Karpas-422 (cell line): ENCODE data around the gene ATRNL1. TPM values are rescaled to one million over a fixed set of nuclear protein-coding genes. Genes with fewer than 3 reads are reported as not detected.

Source experiments
- DNase-seq: peaks from one replicate; pipeline ENCODE4 v3.0.0-alpha.2; 2015
- H2AFZ ChIP-seq: fragments of 200-600 bp; sonication (generic); 2 replicates; pipeline ENCODE4 v1.6.1; 2014; ENCODE audit warnings: antibody characterized with exemption, low read length, mixed read lengths
- H3K27ac ChIP-seq: fragments of 200-600 bp; sonication (generic); 2 replicates; pipeline ENCODE4 v1.5.1; 2014; ENCODE audit warnings: mild to moderate bottlenecking, low read length, moderate library complexity
- H3K27me3 ChIP-seq: fragments of 200-600 bp; sonication (generic); 2 replicates; pipeline ENCODE4 v1.6.1; 2014; ENCODE audit warnings: low read length, mixed read lengths
- H3K36me3 ChIP-seq: fragments of 200-600 bp; sonication (generic); 2 replicates; pipeline ENCODE4 v1.6.1; 2014; ENCODE audit warnings: low read length, mixed read lengths; ENCODE audit not compliant: insufficient read depth
- H3K4me1 ChIP-seq: fragments of 200-600 bp; sonication (generic); 2 replicates; pipeline ENCODE4 v1.6.1; 2014; ENCODE audit warnings: mild to moderate bottlenecking, low read length, mixed read lengths
- H3K4me2 ChIP-seq: fragments of 200-600 bp; sonication (generic); 2 replicates; pipeline ENCODE4 v1.6.1; 2014; ENCODE audit warnings: low read length, low read depth, mild to moderate bottlenecking; ENCODE audit not compliant: poor library complexity, severe bottlenecking
- H3K4me3 ChIP-seq: fragments of 200-600 bp; sonication (generic); 2 replicates; pipeline ENCODE4 v1.5.1; 2014; ENCODE audit warnings: mild to moderate bottlenecking, antibody characterized with exemption, low read length, mixed read lengths
- H3K79me2 ChIP-seq: fragments of 200-600 bp; sonication (generic); 2 replicates; pipeline ENCODE4 v1.6.1; 2014; ENCODE audit warnings: mild to moderate bottlenecking, low read length, mixed read lengths
- H3K9ac ChIP-seq: fragments of 200-600 bp; sonication (generic); 2 replicates; pipeline ENCODE4 v1.6.0; 2014; ENCODE audit warnings: low read length
- H3K9me2 ChIP-seq: fragments of 200-600 bp; sonication (generic), shearing (Covaris generic); replicated peaks from 2 replicates; pipeline ENCODE4 v1.6.0; 2014; ENCODE audit warnings: mild to moderate bottlenecking, low read length, moderate library complexity; ENCODE audit not compliant: insufficient read depth
- H3K9me3 ChIP-seq: fragments of 300-700, 200-600 bp; sonication (generic); 2 replicates; pipeline ENCODE4 v1.6.1; 2014; ENCODE audit warnings: low read length, mixed read lengths
- H4K20me1 ChIP-seq: fragments of 200-600 bp; sonication (generic); 2 replicates; pipeline ENCODE4 v1.6.1; 2014; ENCODE audit warnings: mild to moderate bottlenecking, antibody characterized with exemption, low read length, low read depth; ENCODE audit not compliant: insufficient read depth
- total RNA-seq: library from RNA; depleted of rRNA; stranded (reverse); fragments of >200 nt; shearing (Covaris generic); gene quantifications from 2 replicates; pipeline ENCODE4 v1.2.3, GENCODE V29; 2014; ENCODE audit warnings: low replicate concordance

ATRNL1 gene
- total RNA-seq, 1 experiment from 2014 or later, result not detected

GRCh38 chr10:115949282-115949844 is 856.2 kb downstream of the ATRNL1 start:
- H3K4me3 ChIP-seq, result no peak overlapping the region
- H3K4me1 ChIP-seq, result no peaks in the 10 kb centered on the region
- H3K27me3 ChIP-seq, result no peaks in the 10 kb centered on the region
- H3K9ac ChIP-seq, result no peak overlapping the region
- no peaks in the 10 kb centered on the region for H3K9me2 ChIP-seq
- H4K20me1 ChIP-seq, result no peaks in the 10 kb centered on the region
- DNase-seq, result no peak
- H3K9me3 ChIP-seq, result no peaks in the 10 kb centered on the region
- H3K4me2 ChIP-seq, result no peak overlapping the region
- H2AFZ ChIP-seq, result no peak overlapping the region
- no peaks in the 10 kb centered on the region for H3K79me2 ChIP-seq
- H3K36me3 ChIP-seq, result no peaks in the 10 kb centered on the region
- no peak overlapping the region for H3K27ac ChIP-seq

- H3K4me1 ChIP-seq, result no peaks in the 10 kb centered on the region
- no peak overlapping the region for H3K27ac ChIP-seq
- H3K4me3 ChIP-seq, result no peak overlapping the region
- H3K79me2 ChIP-seq, result no peaks in the 10 kb centered on the region
- no peak for DNase-seq
- no peaks in the 10 kb centered on the region for H3K27me3 ChIP-seq
- H3K9ac ChIP-seq, result no peak overlapping the region
- no peaks in the 10 kb centered on the region for H3K36me3 ChIP-seq
- H3K9me3 ChIP-seq, result no peaks in the 10 kb centered on the region
- no peak overlapping the region for H3K4me2 ChIP-seq
- no peaks in the 10 kb centered on the region for H3K9me2 ChIP-seq
- no peaks in the 10 kb centered on the region for H4K20me1 ChIP-seq
- H2AFZ ChIP-seq, result no peak overlapping the region
These were observed 857.2 kb downstream of the ATRNL1 start for GRCh38 chr10:115950320-115950719.

DNA sequence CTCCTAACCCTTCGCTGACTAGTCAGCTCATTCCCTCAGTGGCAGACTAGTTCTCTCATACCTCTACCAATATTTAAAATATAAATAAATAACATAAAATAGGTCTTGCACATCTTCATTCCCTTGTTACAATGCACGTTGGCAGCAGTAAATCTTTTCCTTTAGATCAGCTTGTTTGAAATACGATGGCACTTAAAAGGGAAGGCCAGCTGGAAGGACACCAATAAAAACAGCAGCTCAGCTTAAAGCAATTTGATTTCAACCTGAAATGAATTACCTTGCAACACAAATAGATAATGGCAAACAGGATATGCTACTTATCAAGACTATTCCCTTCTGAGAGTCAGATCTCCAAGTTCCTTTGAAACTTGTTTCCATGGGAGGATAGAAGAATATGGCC is 858.1 kb downstream of the ATRNL1 start:
- Histone ChIP-seq H3K27me3 (no peaks in the 10 kb centered on the region), H2AFZ (no peak overlapping the region), H3K79me2 (no peaks in the 10 kb centered on the region), H4K20me1 (no peaks in the 10 kb centered on the region), H3K9me3 (no peaks in the 10 kb centered on the region), H3K4me2 (no peak overlapping the region), H3K36me3 (no peaks in the 10 kb centered on the region), H3K4me1 (no peaks in the 10 kb centered on the region), H3K27ac (no peak overlapping the region), H3K9ac (no peak overlapping the region), H3K9me2 (no peaks in the 10 kb centered on the region), H3K4me3 (no peak overlapping the region)
- DNase-seq, result no peak

DNA sequence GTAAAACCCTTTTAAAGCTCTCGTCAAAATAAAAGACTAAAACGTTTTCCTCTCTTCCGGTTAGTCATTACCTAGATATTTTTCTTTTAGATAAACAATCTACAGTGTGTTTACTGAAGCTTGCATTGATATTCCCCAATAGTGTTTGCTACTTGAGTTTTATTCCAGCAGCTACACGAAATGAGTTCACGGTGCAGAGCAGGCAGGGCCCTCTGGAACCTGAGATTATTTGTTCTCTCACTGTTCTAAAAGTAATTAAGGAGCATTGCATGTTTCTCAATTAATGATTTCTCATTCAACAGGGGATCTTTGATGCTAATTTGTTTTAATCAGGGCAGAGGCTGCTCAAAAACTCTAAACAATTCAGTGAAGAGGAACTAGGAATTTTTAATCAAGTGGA is 860.1 kb downstream of the ATRNL1 start:
- DNase-seq, result no peak
- no peaks in the 10 kb centered on the region for H3K79me2 ChIP-seq

GRCh38 chr10:115953968-115954367 is 860.8 kb downstream of the ATRNL1 start:
- Histone ChIP-seq H3K27me3 (no peaks in the 10 kb centered on the region), H3K4me2 (no peak overlapping the region), H3K4me1 (no peaks in the 10 kb centered on the region), H3K9ac (no peak overlapping the region), H3K4me3 (no peak overlapping the region), H2AFZ (no peak overlapping the region), H3K27ac (no peak overlapping the region), H4K20me1 (no peaks in the 10 kb centered on the region), H3K9me2 (no peaks in the 10 kb centered on the region), H3K79me2 (no peaks in the 10 kb centered on the region), H3K36me3 (no peaks in the 10 kb centered on the region), H3K9me3 (no peaks in the 10 kb centered on the region)
- DNase-seq, result no peak

More for the DNA sequence above, 860.1 kb downstream of the ATRNL1 start:
- no peak overlapping the region for H3K9ac ChIP-seq
- no peak overlapping the region for H3K4me2 ChIP-seq
- no peak overlapping the region for H3K4me3 ChIP-seq
- H3K27ac ChIP-seq, result no peak overlapping the region
- no peaks in the 10 kb centered on the region for H3K4me1 ChIP-seq
- H3K9me3 ChIP-seq, result no peaks in the 10 kb centered on the region
- H2AFZ ChIP-seq, result no peak overlapping the region
- H4K20me1 ChIP-seq, result no peaks in the 10 kb centered on the region
- no peaks in the 10 kb centered on the region for H3K9me2 ChIP-seq
- H3K36me3 ChIP-seq, result no peaks in the 10 kb centered on the region
- no peaks in the 10 kb centered on the region for H3K27me3 ChIP-seq

GRCh38 chr10:115956225-115957011 is 863.3 kb downstream of the ATRNL1 start:
- no peak for DNase-seq
- Histone ChIP-seq H2AFZ (no peak overlapping the region), H3K9me2 (no peaks in the 10 kb centered on the region; the same call in 1 of the 2 replicates), H3K9me3 (no peaks in the 10 kb centered on the region), H4K20me1 (no peaks in the 10 kb centered on the region), H3K4me1 (no peaks in the 10 kb centered on the region), H3K4me3 (no peak overlapping the region), H3K79me2 (no peaks in the 10 kb centered on the region), H3K36me3 (no peaks in the 10 kb centered on the region), H3K9ac (no peak overlapping the region), H3K27ac (no peak overlapping the region), H3K27me3 (no peaks in the 10 kb centered on the region), H3K4me2 (no peak overlapping the region)

GRCh38 chr10:115957012-115957399 is 863.8 kb downstream of the ATRNL1 start:
- no peak overlapping the region for H3K4me2 ChIP-seq

GRCh38 chr10:115957786-115958442 is 864.7 kb downstream of the ATRNL1 start:
- H3K4me3 ChIP-seq, result no peak overlapping the region
- H3K9ac ChIP-seq, result no peak overlapping the region
- no peaks in the 10 kb centered on the region for H3K27me3 ChIP-seq
- no peak overlapping the region for H3K27ac ChIP-seq
- no peaks in the 10 kb centered on the region; the same call in 1 of the 2 replicates for H3K9me2 ChIP-seq
- H3K4me1 ChIP-seq, result no peaks in the 10 kb centered on the region
- H3K79me2 ChIP-seq, result no peaks in the 10 kb centered on the region
- no peak overlapping the region for H3K4me2 ChIP-seq
- DNase-seq, result no peak
- H3K36me3 ChIP-seq, result no peaks in the 10 kb centered on the region
- no peaks in the 10 kb centered on the region for H4K20me1 ChIP-seq
- no peak overlapping the region for H2AFZ ChIP-seq
- H3K9me3 ChIP-seq, result no peaks in the 10 kb centered on the region

More at GRCh38 chr10:115957012-115957399, 863.8 kb downstream of the ATRNL1 start:
- DNase-seq, result no peak
- no peak overlapping the region for H3K9ac ChIP-seq
- H3K36me3 ChIP-seq, result no peaks in the 10 kb centered on the region
- no peaks in the 10 kb centered on the region; the same call in 1 of the 2 replicates for H3K9me2 ChIP-seq
- no peaks in the 10 kb centered on the region for H4K20me1 ChIP-seq
- no peak overlapping the region for H3K4me3 ChIP-seq
- no peaks in the 10 kb centered on the region for H3K27me3 ChIP-seq
- H2AFZ ChIP-seq, result no peak overlapping the region
- no peaks in the 10 kb centered on the region for H3K79me2 ChIP-seq
- H3K9me3 ChIP-seq, result no peaks in the 10 kb centered on the region
- H3K27ac ChIP-seq, result no peak overlapping the region
- H3K4me1 ChIP-seq, result no peaks in the 10 kb centered on the region
